Peyer's patch (tissue), 4 donors: ENCODE data around the gene TMEM259. TPM values are rescaled to one million over a fixed set of nuclear protein-coding genes. Genes with fewer than 3 reads are reported as not detected.

ENCODE experiments used
- DNase-seq, 3 donors: peaks; one replicate each; pipeline ENCODE4 v3.0.0-alpha.2; 2017 to 2019
- H3K27ac ChIP-seq, 4 donors: fragments of 200-600 bp; sonication (generic); one replicate each; pipeline ENCODE4 v1.5.1; 2016 to 2019
- H3K27me3 ChIP-seq, 2 donors: fragments of 200-600 bp; sonication (generic); one replicate each; pipeline ENCODE4 v1.5.1; 2019
- H3K36me3 ChIP-seq, 3 donors: fragments of 200-600 bp; sonication (generic); one replicate each; pipeline ENCODE4 v1.5.1; 2016 to 2019
- H3K4me1 ChIP-seq, 4 donors: fragments of 200-600 bp; sonication (generic); one replicate each; pipeline ENCODE4 v1.5.1; 2016 to 2019
- H3K4me3 ChIP-seq, 4 donors: fragments of 200-600 bp; sonication (generic); 1 replicate in 3 of 4; 2 replicates in 1 of 4; pipeline ENCODE4 v1.5.1; 2016 to 2019; ENCODE audit warnings: mild to moderate bottlenecking in 1 of 4
- H3K9me3 ChIP-seq, 4 donors: fragments of 200-600 bp; sonication (generic); one replicate each; pipeline ENCODE4 v1.5.1; 2016 to 2019; ENCODE audit warnings: mild to moderate bottlenecking in 1 of 4
- CTCF ChIP-seq, 6 experiments: fragments of 450-650 bp in 4 of 6; fragments of 200-600 bp in 2 of 6; sonication (generic) in 1 of 6; IDR thresholded peaks; one replicate each; pipeline ENCODE4 v1.5.1; 2017 to 2019; ENCODE audit warnings: antibody characterized with exemption in 6 of 6, mild to moderate bottlenecking in 3 of 6, moderate library complexity in 1 of 6
- POLR2A ChIP-seq, 2 donors: fragments of 450-650 bp; IDR thresholded peaks; one replicate each; pipeline ENCODE4 v1.5.1; 2017; ENCODE audit warnings: antibody characterized with exemption in 2 of 2, mild to moderate bottlenecking in 2 of 2, moderate library complexity in 2 of 2
- total RNA-seq, 4 donors: library from RNA; depleted of rRNA; stranded (reverse); fragments of >200 nt; gene quantifications; one replicate each; pipeline ENCODE4 v1.1.0, GENCODE V29; 2016

The TMEM259 gene
- total RNA-seq, 4 donors from 2014 or later = 287 to 409 (median 366) TPM

DNA sequence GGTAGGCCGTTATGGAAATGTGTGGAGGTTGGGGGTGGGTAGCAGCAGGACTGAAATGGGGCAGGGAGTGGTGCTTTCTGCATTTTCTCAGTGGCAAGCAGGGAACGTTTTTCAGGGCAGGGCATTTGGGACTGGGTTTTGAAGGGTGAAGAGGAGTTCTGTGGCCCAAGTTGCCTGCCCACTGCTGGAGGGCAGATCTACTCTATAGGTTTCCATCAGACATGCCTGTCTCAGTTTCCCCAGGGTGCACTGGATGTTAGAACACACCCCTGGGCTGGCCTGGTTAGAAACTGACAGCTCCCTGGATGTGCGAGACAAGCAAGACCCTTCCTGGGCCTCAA lies 21.6 kb downstream of the TMEM259 start:
- Histone ChIP-seq H3K4me1 (peaks cover 0 to 28% (median 15%) of the 10 kb centered on the region in 4 donors), H3K27me3 (peaks cover 0 to 37% of the 10 kb centered on the region in 2 donors), H3K9me3 (no peaks in the 10 kb centered on the region), H3K4me3 (no peak overlapping the region), H3K27ac (no peak overlapping the region), H3K36me3 (peaks cover 0 to 4% (median 0%) of the 10 kb centered on the region in 3 donors)
- DNase-seq = no peak
- TF ChIP-seq CTCF (IDR thresholded peaks at IDR 0.05) (no peak), POLR2A (IDR thresholded peaks at IDR 0.05) (no peak)

- no peak for DNase-seq
- Histone ChIP-seq H3K27me3 (peaks cover 0 to 37% of the 10 kb centered on the region in 2 donors), H3K27ac (no peak overlapping the region), H3K36me3 (peaks cover 0 to 9% (median 0%) of the 10 kb centered on the region in 3 donors), H3K9me3 (no peaks in the 10 kb centered on the region), H3K4me3 (no peak overlapping the region), H3K4me1 (peaks cover 0 to 28% (median 15%) of the 10 kb centered on the region in 4 donors)
- no peak for TF ChIP-seq POLR2A (IDR thresholded peaks at IDR 0.05)
- no peak for TF ChIP-seq CTCF (IDR thresholded peaks at IDR 0.05)
Observed at GRCh38 chr19:998064-998463, 22.9 kb downstream of the TMEM259 start.

DNA sequence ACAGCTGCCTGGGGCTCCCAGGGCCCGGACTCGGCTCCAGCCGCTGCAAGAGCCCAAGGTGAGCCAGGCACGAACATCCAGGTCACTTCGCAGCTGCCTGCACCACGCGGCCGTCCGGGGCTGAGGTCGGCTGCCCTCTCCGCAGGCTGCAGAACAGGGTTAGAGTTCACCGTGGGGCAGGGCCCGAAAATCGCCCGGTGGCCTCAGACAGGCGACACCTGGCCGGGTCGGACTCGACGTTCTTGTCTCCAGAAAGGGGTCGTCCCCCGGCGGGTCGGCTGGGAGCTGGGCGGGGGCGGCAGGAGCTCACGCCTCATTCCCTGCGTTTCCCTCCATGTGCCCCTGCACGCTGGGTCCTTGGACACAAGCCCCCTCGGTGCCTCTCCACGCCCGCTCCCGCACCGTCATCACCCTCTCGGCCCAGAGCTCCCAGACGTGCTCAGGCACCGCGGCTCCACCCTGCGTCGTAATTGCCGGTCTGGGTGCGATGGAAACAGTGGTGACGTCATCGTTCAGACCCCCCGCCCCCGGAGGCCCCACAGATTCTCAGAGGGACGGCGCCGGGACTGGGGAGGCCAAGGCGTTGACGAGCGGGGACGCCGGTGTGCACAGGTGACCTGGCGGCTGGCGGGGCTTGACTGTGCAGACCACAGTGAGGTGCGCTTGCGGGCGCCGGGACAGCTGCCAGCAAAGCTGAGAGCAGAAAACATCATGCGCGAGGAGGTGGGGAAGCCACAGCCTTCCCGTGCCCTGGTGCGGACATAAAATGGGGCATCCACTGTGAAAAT lies 24.7 kb downstream of the TMEM259 start:
- Histone ChIP-seq H3K4me3 (peak overlapping the region in 1 of 4 donors; percentile 6), H3K27me3 (peaks cover 0 to 34% of the 10 kb centered on the region in 2 donors), H3K9me3 (no peaks in the 10 kb centered on the region), H3K36me3 (peaks cover 0 to 9% (median 0%) of the 10 kb centered on the region in 3 donors), H3K27ac (no peak overlapping the region), H3K4me1 (peaks cover 0 to 22% (median 12%) of the 10 kb centered on the region in 4 donors)
- no peak for TF ChIP-seq POLR2A (IDR thresholded peaks at IDR 0.05)
- no peak for TF ChIP-seq CTCF (IDR thresholded peaks at IDR 0.05)
- DNase-seq = peak in 2 of 3 donors; percentile 63 to 88

GRCh38 chr19:995051-995827 lies 25.7 kb downstream of the TMEM259 start:
- no peaks in the 10 kb centered on the region for H3K9me3 ChIP-seq
- no peak for DNase-seq
- no peak overlapping the region for H3K4me3 ChIP-seq
- H3K27ac ChIP-seq = no peak overlapping the region
- peaks cover 0 to 27% of the 10 kb centered on the region in 2 donors for H3K27me3 ChIP-seq
- TF ChIP-seq POLR2A (IDR thresholded peaks at IDR 0.05) (no peak), CTCF (IDR thresholded peaks at IDR 0.05) (no peak)
- peaks cover 0 to 12% (median 6%) of the 10 kb centered on the region in 4 donors for H3K4me1 ChIP-seq
- H3K36me3 ChIP-seq = peaks cover 0 to 17% (median 0%) of the 10 kb centered on the region in 3 donors

- peaks cover 0 to 26% of the 10 kb centered on the region in 2 donors for H3K27me3 ChIP-seq
- no peak overlapping the region for H3K27ac ChIP-seq
Observed at GRCh38 chr19:994516-994915, 26.4 kb downstream of the TMEM259 start.

More at GRCh38 chr19:994516-994915, 26.4 kb downstream of the TMEM259 start:
- H3K4me1 ChIP-seq = peaks cover 0 to 10% (median 4%) of the 10 kb centered on the region in 4 donors
- H3K36me3 ChIP-seq = peaks cover 0 to 20% (median 0%) of the 10 kb centered on the region in 3 donors
- no peaks in the 10 kb centered on the region for H3K9me3 ChIP-seq
- TF ChIP-seq CTCF (IDR thresholded peaks at IDR 0.05) = no peak
- no peak for TF ChIP-seq POLR2A (IDR thresholded peaks at IDR 0.05)
- H3K4me3 ChIP-seq = no peak overlapping the region
- DNase-seq = no peak
